Measurements from ENCODE around the gene BTBD19. TPM values are rescaled to one million over a fixed set of nuclear protein-coding genes. Genes with fewer than 3 reads are reported as not detected.

The BTBD19 gene
- total RNA-seq, 1 donor from 2014 or later: 30.6 TPM

DNA sequence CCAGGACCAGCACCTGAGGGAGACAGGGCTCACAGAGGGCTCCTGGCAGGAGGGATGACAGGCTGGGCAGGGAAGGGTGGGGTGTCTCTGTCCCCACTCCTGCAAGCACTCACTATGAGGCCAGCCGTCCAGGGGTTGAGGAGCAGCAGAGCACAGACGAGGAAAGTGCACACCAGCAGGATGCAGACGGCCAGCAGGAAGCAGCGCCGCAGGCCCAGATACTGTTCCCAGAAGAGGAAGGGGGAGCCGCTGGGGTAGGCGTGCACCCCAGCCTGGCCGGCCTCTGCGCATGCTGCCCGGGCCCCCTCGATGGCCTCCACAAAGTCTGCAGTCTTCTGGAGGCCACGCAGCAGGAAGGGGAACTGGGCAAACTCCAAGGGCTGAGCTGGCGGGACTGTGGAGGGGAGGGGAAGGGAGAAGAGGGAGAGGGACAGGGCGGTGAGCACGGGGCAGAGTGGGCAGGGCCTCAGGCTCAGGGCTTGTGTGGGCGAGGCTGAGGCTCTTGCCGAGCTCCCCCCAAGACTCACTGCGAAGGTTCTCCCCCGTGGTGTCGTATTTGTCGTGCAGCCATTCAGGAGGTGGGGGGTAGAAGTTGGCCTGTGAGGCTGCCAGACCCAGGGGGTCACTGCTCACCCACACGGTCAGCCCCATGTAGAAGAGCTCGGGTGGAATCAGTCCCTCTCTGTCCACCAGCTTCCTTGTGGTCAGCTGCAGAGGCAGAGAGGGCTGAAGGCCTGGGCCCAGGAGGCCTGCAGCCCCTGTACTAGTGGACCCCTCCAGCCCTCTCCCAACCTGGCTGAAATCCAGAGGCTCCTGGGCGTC, 18.3 kb downstream of the BTBD19 start:
- no peaks in the 10 kb centered on the region for H3K9me3 ChIP-seq (ENCODE audit: insufficient read depth, low read depth, low read length)
- H3K36me3 Mint-ChIP-seq (ENCODE audit: low read depth, unreplicated experiment): peaks cover 8% of the 10 kb centered on the region
- H3K4me2 ChIP-seq (ENCODE audit: low read length): no peak overlapping the region
- no peak overlapping the region for H3K27ac ChIP-seq (ENCODE audit: low read depth, low read length)
- no peaks in the 10 kb centered on the region for H4K20me1 ChIP-seq (ENCODE audit: insufficient read depth, low read length)
- no peak overlapping the region for H3K27ac Mint-ChIP-seq (ENCODE audit: unreplicated experiment)
- no peak overlapping the region for H3K9ac ChIP-seq (ENCODE audit: low read length)
- H3K27me3 Mint-ChIP-seq (ENCODE audit: low read depth, unreplicated experiment): peaks cover 4% of the 10 kb centered on the region
- no peaks in the 10 kb centered on the region for H3K4me1 ChIP-seq (ENCODE audit: insufficient read depth, low read length)
- H3K79me2 ChIP-seq (ENCODE audit: insufficient read depth, low read length): no peaks in the 10 kb centered on the region
- no peaks in the 10 kb centered on the region for H3K36me3 ChIP-seq (ENCODE audit: insufficient read depth, low read length)
- no peak for FAIRE-seq
- H3K9me3 Mint-ChIP-seq (ENCODE audit: unreplicated experiment): peaks cover 13% of the 10 kb centered on the region
- H3K27me3 ChIP-seq (ENCODE audit: insufficient read depth, low read length): no peaks in the 10 kb centered on the region
- no peak overlapping the region for H2AFZ ChIP-seq (ENCODE audit: low read depth, low read length)
- no peaks in the 10 kb centered on the region for H3K4me1 Mint-ChIP-seq (ENCODE audit: low read depth, unreplicated experiment)
- no peak overlapping the region for H3K4me3 Mint-ChIP-seq (ENCODE audit: unreplicated experiment)
- TF ChIP-seq EZH2 (IDR thresholded peaks at IDR 0.05; ENCODE audit: insufficient read depth, low read length): no peak
- TF ChIP-seq, protein P1, sequence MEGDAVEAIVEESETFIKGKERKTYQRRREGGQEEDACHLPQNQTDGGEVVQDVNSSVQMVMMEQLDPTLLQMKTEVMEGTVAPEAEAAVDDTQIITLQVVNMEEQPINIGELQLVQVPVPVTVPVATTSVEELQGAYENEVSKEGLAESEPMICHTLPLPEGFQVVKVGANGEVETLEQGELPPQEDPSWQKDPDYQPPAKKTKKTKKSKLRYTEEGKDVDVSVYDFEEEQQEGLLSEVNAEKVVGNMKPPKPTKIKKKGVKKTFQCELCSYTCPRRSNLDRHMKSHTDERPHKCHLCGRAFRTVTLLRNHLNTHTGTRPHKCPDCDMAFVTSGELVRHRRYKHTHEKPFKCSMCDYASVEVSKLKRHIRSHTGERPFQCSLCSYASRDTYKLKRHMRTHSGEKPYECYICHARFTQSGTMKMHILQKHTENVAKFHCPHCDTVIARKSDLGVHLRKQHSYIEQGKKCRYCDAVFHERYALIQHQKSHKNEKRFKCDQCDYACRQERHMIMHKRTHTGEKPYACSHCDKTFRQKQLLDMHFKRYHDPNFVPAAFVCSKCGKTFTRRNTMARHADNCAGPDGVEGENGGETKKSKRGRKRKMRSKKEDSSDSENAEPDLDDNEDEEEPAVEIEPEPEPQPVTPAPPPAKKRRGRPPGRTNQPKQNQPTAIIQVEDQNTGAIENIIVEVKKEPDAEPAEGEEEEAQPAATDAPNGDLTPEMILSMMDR (IDR thresholded peaks at IDR 0.05; ENCODE audit: insufficient read depth, low read depth, low read length): no peak
- no peak overlapping the region for H3K4me3 ChIP-seq (ENCODE audit: insufficient read depth, low read depth, low read length)
- DNase-seq (ENCODE audit: low read depth): no peak

DNA sequence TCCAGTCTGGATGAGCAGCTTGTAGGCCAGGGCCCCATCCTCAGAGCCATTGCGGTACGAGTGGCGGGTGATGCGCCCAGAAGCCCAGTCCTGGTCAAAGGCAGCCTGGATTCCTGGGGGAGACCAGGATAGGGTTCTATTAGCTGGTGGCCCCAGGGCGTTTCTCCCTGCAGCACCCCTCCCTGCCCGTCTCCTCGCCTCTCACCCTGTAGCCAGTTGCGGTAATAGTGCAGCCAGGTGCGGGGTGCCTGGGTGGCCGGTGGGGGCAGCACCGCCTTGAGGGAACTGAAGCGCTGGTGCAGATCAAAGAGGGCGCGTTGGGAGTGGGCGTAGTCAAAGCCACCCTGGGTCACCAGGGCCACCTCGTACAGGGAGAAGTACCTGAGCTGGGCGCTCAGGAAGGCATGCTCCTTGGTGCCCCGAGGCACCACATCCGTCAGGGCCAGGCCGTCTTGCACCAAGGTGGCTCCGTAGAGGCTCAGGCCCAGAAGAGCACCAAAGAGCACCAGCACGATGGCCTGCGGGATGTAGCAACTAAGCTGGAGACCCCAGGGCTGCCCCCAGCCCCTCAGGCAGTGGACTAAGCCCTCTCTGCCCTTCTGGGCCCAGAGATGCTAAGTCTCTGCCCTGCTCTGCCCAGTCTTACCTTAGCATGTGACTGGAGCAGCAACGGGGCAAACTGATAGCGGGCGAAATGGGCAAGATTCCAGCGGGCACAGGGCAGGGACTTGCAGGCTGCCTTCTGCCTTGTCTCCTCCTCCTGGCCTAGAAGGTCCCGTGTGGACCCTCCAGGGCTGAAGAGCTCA, 19.1 kb downstream of the BTBD19 start:
- Histone ChIP-seq H3K36me3 (ENCODE audit: insufficient read depth, low read length) (no peaks in the 10 kb centered on the region), H3K4me3 (ENCODE audit: insufficient read depth, low read depth, low read length) (no peak overlapping the region), H3K4me2 (ENCODE audit: low read length) (no peak overlapping the region), H4K20me1 (ENCODE audit: insufficient read depth, low read length) (no peaks in the 10 kb centered on the region), H3K9me3 (ENCODE audit: insufficient read depth, low read depth, low read length) (no peaks in the 10 kb centered on the region), H3K79me2 (ENCODE audit: insufficient read depth, low read length) (no peaks in the 10 kb centered on the region), H3K27me3 (ENCODE audit: insufficient read depth, low read length) (no peaks in the 10 kb centered on the region), H3K4me1 (ENCODE audit: insufficient read depth, low read length) (no peaks in the 10 kb centered on the region), H3K9ac (ENCODE audit: low read length) (no peak overlapping the region), H3K27ac (ENCODE audit: low read depth, low read length) (no peak overlapping the region), H2AFZ (ENCODE audit: low read depth, low read length) (no peak overlapping the region)
- no peak overlapping the region for H3K27ac Mint-ChIP-seq (ENCODE audit: unreplicated experiment)
- TF ChIP-seq, protein P1 (IDR thresholded peaks at IDR 0.05; ENCODE audit: insufficient read depth, low read depth, low read length): no peak
- no peak for TF ChIP-seq EZH2 (IDR thresholded peaks at IDR 0.05; ENCODE audit: insufficient read depth, low read length)
- peaks cover 8% of the 10 kb centered on the region for H3K36me3 Mint-ChIP-seq (ENCODE audit: low read depth, unreplicated experiment)
- DNase-seq (ENCODE audit: low read depth): no peak
- H3K4me1 Mint-ChIP-seq (ENCODE audit: low read depth, unreplicated experiment): no peaks in the 10 kb centered on the region
- no peak for FAIRE-seq
- H3K9me3 Mint-ChIP-seq (ENCODE audit: unreplicated experiment): peaks cover 15% of the 10 kb centered on the region
- H3K27me3 Mint-ChIP-seq (ENCODE audit: low read depth, unreplicated experiment): peaks cover 8% of the 10 kb centered on the region
- no peak overlapping the region for H3K4me3 Mint-ChIP-seq (ENCODE audit: unreplicated experiment)
